Astrocyte of the cerebellum (primary cell): Measurements from ENCODE around the gene TMEM74B.
A peak's percentile ranks its signal among the peaks of the same experiment; 100 is the strongest.

Experiments used
- DNase-seq: peaks from one replicate; pipeline ENCODE4 v3.0.0-alpha.2; 2011; ENCODE audit warnings: low read depth
- H3K4me3 ChIP-seq: 2 replicates; pipeline ENCODE4 v1.5.1; 2011; ENCODE audit warnings: mild to moderate bottlenecking, low read depth, low read length, moderate library complexity
- in situ Hi-C: cut with HindIII; loops from 2 replicates; pipeline ENCODE4 v1.10.0; 2017; ENCODE audit warnings: low sequenced_read_pairs
- TF ChIP-seq, protein P1 (sequence below): IDR thresholded peaks from 2 replicates; pipeline ENCODE4 v1.5.1; 2012; ENCODE audit warnings: low read length, low read depth, moderate library complexity, mild to moderate bottlenecking; ENCODE audit errors: missing control alignments

The TMEM74B gene

GRCh38 chr20:1184638-1185315, at the start of gene TMEM74B:
Gene TMEM74B (minus strand): TSS chr20:1184981. CDS start chr20:1183801, 1,180 bp downstream.
- TF ChIP-seq, protein P1, sequence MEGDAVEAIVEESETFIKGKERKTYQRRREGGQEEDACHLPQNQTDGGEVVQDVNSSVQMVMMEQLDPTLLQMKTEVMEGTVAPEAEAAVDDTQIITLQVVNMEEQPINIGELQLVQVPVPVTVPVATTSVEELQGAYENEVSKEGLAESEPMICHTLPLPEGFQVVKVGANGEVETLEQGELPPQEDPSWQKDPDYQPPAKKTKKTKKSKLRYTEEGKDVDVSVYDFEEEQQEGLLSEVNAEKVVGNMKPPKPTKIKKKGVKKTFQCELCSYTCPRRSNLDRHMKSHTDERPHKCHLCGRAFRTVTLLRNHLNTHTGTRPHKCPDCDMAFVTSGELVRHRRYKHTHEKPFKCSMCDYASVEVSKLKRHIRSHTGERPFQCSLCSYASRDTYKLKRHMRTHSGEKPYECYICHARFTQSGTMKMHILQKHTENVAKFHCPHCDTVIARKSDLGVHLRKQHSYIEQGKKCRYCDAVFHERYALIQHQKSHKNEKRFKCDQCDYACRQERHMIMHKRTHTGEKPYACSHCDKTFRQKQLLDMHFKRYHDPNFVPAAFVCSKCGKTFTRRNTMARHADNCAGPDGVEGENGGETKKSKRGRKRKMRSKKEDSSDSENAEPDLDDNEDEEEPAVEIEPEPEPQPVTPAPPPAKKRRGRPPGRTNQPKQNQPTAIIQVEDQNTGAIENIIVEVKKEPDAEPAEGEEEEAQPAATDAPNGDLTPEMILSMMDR = no peak
- DNase-seq = no peak
- in situ Hi-C loops = no loop called here
- H3K4me3 ChIP-seq = peak within 1 kb of the TSS; percentile 27

DNA sequence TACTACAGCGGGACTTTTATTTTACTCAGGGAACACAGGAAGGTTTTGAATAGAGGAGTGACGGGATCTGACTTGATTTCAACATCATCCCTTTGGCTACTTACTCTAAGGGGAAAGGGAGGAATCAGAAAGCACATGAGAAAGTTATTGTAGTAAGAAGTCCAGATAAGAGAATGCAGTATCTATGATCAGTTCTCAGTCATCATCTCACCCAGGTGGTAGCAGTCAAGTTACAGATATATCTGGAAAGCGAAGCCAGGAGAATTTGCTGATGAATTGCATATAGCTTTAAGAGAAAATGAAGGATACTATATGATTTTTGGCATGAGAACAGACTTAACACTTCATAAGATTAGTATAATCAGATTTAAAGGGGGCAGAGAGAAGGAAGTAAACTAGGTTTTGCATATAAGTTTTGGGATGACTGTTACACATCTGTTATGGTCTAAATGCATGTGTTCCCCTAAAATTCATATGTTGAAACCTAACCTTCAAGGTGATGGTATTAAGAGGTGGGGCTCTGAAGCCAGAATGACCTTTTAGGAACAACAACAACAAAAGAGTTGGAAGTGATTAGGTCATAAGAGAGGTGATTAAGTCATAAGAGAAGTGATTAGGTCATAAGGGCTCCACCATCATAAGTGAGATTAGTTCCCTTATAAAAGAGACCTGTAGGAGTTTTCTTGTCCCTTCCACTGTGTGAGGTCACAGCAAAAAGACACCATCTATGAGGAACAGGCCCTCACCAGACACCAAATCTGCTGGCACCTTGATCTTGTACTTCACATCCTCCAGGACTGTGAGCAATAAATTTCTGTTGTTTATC, 47.7 kb upstream of the TMEM74B start:
- TF ChIP-seq, protein P1 = no peak
- no peak for DNase-seq
- H3K4me3 ChIP-seq = no peak overlapping the region
- in situ Hi-C loops = no loop called here

DNA sequence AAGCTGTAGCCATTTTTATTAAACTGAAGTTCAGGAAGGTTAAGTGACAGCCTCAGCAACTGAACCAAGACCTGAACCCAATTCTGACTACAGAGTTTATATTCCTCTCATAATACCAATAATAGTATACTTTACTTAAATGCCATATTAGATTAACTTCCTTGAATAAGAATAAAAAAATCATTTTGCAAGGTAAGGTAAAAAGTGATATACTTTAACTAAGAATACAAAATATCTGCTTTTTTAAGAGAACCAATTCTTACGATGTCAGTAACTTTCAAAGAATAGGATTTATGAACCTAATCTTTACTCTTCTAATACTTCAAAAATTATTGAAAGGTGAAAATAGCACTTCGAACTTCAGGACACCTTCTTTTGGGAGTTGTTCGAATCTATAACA, 44.8 kb upstream of the TMEM74B start:
- DNase-seq = no peak
- no peak overlapping the region for H3K4me3 ChIP-seq
- in situ Hi-C loops = no loop called here
- TF ChIP-seq, protein P1 = no peak

DNA sequence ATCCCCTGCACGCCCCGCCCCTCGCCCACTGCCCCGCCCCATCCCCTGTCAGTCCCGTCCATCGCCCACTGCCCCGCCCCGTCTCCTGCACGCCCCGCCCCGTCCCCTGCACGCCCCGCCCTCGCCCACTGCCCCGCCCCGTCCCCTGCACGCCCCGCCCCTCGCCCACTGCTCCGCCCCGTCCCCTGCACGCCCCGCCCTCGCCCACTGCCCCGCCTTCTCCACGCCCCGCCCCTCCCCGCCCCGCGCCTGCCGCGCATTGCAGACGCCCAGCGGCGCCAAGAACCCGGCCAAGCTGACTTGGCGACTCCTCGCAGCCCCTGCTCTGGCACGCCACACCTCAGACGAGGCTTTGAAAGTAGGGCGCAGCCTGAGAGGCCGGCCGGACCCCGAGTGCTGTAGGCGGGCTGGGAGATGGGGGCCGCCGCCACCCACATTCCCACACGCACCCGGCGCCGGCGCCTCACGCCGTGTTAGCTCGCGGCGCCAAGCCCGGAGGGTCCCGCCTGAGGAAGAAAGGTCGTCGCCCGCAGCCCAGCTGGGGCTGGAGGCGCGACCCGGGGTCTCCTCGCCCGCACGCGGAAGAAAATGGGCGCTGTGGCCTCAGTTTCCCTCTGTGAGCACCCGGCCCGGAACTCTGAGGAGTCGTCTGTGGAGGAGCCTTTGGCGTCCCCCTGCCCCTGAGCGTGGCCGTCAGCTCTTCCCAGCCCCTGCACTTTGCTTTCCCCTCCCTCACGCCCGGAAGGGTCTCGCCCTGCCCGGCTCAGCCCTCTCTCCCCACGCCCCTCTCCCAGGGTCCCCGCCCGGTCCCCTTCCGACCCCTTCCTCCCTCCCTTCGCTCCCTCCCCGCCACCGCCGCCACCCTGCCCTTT, 41.2 kb upstream of the TMEM74B start, which contains the start of gene RAD21L1:
RAD21L1 (plus strand) TSS at position 262 of the 872 bp plus-strand sequence. CDS start 2,410 bp downstream, outside the sequence.
- DNase-seq = peak; percentile 31
- TF ChIP-seq, protein P1 = no peak

GRCh38 chr20:1225263-1225782, 40.5 kb upstream of the TMEM74B start:
- in situ Hi-C loops = no loop called here
- no peak for DNase-seq
- peak overlapping the region; percentile 35 for H3K4me3 ChIP-seq
- TF ChIP-seq, protein P1 = no peak

More for the DNA sequence above, 41.2 kb upstream of the TMEM74B start, which contains the start of gene RAD21L1:
- in situ Hi-C loops = no loop called here
- peak within 1 kb of the TSS; percentile 43 for H3K4me3 ChIP-seq
